Ishikawa (cell line): ENCODE results near the gene GPX4.

Experiments used
- CEBPB ChIP-seq: IDR thresholded peaks from 2 replicates; pipeline ENCODE4 v1.6.1; 2012
- CREB1 ChIP-seq: IDR thresholded peaks from 2 replicates; pipeline ENCODE4 v1.6.1; 2012; ENCODE audit warnings: low read depth
- FOXM1 ChIP-seq: IDR thresholded peaks from 2 replicates; pipeline ENCODE4 v1.6.1; 2012; ENCODE audit warnings: low read depth, borderline replicate concordance
- MAX ChIP-seq: IDR thresholded peaks from 2 replicates; pipeline ENCODE4 v1.6.1; 2012
- REST ChIP-seq: IDR thresholded peaks from 2 replicates; pipeline ENCODE4 v1.6.1; 2012; ENCODE audit warnings: low read depth, mild to moderate bottlenecking
- TAF1 ChIP-seq: IDR thresholded peaks from 2 replicates; pipeline ENCODE4 v1.6.1; 2012; ENCODE audit warnings: low read depth, mild to moderate bottlenecking
- YY1 ChIP-seq: IDR thresholded peaks from 2 replicates; pipeline ENCODE4 v1.6.1; 2012; ENCODE audit warnings: low read depth
- ZBTB7A ChIP-seq: IDR thresholded peaks from 2 replicates; pipeline ENCODE4 v1.6.1; 2012; ENCODE audit warnings: low read depth

- no peak for TF ChIP-seq REST
- no peak for TF ChIP-seq MAX
- no peak for TF ChIP-seq FOXM1
- TF ChIP-seq TAF1 = no peak
- TF ChIP-seq CEBPB = no peak
- TF ChIP-seq CREB1 = no peak
- TF ChIP-seq YY1 = no peak
- no peak for TF ChIP-seq ZBTB7A
These were observed 24.3 kb downstream of the GPX4 start for GRCh38 chr19:1128106-1128505.
